ENCODE measurements around the gene NOS1.
"Not testable (repeated sequence)": the region's sequence is repeated elsewhere in the genome, so short reads cannot be mapped to it uniquely, and the experiment has no call there.

NOS1 gene

DNA sequence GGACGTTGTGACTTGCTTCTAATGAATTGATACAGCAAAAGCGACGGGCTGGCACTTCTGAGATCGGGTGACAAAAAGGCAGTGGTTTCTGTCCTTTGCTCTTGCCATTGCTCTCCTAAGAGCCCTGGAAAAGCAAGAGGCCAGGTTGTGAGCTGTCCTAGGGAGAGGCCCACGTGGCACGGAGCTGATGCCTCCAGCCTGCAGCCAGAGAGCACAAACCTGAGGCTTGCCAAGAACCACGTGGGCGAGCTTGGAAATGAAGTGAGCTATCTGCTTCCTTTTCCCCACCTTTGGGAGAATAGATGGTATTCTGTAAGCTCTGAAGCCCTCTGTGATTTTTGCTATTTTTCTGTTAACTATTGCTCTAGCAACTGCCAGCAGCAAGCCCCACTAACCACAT lies 26.4 kb upstream of the NOS1 start:
- WGBS (ENCODE audit: insufficient coverage) = 95% methylated on average over 3 of the region's 8 CpGs
- H3K4me1 ChIP-seq (ENCODE audit: control extremely low read depth in 1 of 4, control insufficient read depth in 4 of 4, insufficient read depth in 4 of 4, low read length in 3 of 4) = no peaks in the 10 kb centered on the region
- CTCF ChIA-PET = no interaction called here
- no peak overlapping the region for H3K4me3 ChIP-seq (ENCODE audit: control insufficient read depth in 1 of 7, extremely low read depth in 1 of 7, insufficient read depth in 4 of 7, low read depth in 2 of 7, low read length in 6 of 7)
- H3K27me3 ChIP-seq (replicated peaks in 2 of 5; ENCODE audit: control insufficient read depth in 4 of 5, insufficient read depth in 5 of 5, low read length in 4 of 5) = peaks cover 0 to 3% (median 2%) of the 10 kb centered on the region in 5 experiments
- no peak overlapping the region for H3K27ac ChIP-seq (ENCODE audit: insufficient read depth in 1 of 2, low read depth in 1 of 2, low read length in 2 of 2, poor library complexity in 1 of 2, severe bottlenecking in 2 of 2)
- no peaks in the 10 kb centered on the region for H3K36me3 ChIP-seq (ENCODE audit: control insufficient read depth in 4 of 4, insufficient read depth in 4 of 4, low read length in 3 of 4)
- no peak for DNase-seq
- H3K9me3 ChIP-seq (ENCODE audit: control extremely low read depth in 1 of 5, control insufficient read depth in 4 of 5, insufficient read depth in 2 of 5, low read depth in 1 of 5, low read length in 4 of 5) = peaks cover 0 to 2% (median 0%) of the 10 kb centered on the region in 5 experiments
- POLR2A ChIA-PET = no interaction called here

DNA sequence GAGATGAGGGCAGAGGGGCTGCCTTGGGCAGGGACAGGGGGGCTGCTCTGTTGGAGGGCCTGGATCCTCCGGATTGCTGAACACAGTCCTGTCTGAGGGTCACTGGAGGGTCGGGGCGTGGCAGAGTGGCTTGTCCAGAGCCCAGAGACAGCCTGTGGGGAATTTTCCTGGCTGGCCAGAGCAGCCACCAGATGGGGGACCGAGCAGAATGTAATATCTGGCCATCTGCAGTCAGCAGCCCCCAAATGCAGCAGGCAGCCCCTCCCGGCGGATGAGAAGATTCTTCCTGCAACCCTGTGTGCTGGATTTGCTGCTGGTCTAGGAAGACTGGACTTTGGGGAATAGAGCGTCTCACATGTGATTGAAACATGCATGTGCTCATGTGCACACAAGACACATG lies 23.3 kb upstream of the NOS1 start:
- ChIA-PET CTCF (no interaction called here), POLR2A (no interaction called here)
- no peak for DNase-seq
- Histone ChIP-seq H3K9me3 (ENCODE audit: control extremely low read depth in 1 of 5, control insufficient read depth in 4 of 5, insufficient read depth in 2 of 5, low read depth in 1 of 5, low read length in 4 of 5) (peaks cover 0 to 3% (median 0%) of the 10 kb centered on the region in 5 experiments), H3K27me3 (replicated peaks in 2 of 5; ENCODE audit: control insufficient read depth in 4 of 5, insufficient read depth in 5 of 5, low read length in 4 of 5) (peaks cover 0 to 2% (median 0%) of the 10 kb centered on the region in 5 experiments), H3K4me3 (ENCODE audit: control insufficient read depth in 1 of 7, extremely low read depth in 1 of 7, insufficient read depth in 4 of 7, low read depth in 2 of 7, low read length in 6 of 7) (no peak overlapping the region), H3K4me1 (ENCODE audit: control extremely low read depth in 1 of 4, control insufficient read depth in 4 of 4, insufficient read depth in 4 of 4, low read length in 3 of 4) (no peaks in the 10 kb centered on the region), H3K27ac (ENCODE audit: insufficient read depth in 1 of 2, low read depth in 1 of 2, low read length in 2 of 2, poor library complexity in 1 of 2, severe bottlenecking in 2 of 2) (no peak overlapping the region), H3K36me3 (ENCODE audit: control insufficient read depth in 4 of 4, insufficient read depth in 4 of 4, low read length in 3 of 4) (no peaks in the 10 kb centered on the region)
- 88% methylated on average over 7 of the region's 7 CpGs for WGBS (ENCODE audit: insufficient coverage)

DNA sequence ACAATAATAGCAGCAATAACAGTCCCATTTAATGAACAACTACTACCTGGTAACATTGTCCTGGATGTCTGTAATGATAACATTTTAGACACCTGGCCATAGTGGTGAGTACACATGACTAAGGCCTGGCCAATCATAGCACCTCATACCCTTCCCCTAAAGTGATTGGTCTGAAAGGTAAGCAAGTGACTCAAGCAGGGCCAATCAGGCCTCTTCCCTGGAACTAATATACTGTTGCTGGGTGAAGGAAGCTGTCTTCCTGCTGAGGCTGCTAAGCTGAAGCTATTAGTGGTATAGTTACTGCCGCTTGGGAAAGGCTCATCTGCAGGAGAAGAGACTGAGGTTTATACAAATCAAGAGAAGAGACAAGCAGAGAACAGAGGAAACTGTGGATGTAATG lies 18.7 kb upstream of the NOS1 start:
- no peak overlapping the region for H3K4me3 ChIP-seq (ENCODE audit: control insufficient read depth in 1 of 7, extremely low read depth in 1 of 7, insufficient read depth in 4 of 7, low read depth in 2 of 7, low read length in 6 of 7)
- 100% methylated on average over 1 of the region's 1 CpG for WGBS (ENCODE audit: insufficient coverage)
- no peak overlapping the region for H3K27ac ChIP-seq (ENCODE audit: insufficient read depth in 1 of 2, low read depth in 1 of 2, low read length in 2 of 2, poor library complexity in 1 of 2, severe bottlenecking in 2 of 2)
- no peaks in the 10 kb centered on the region for H3K36me3 ChIP-seq (ENCODE audit: control insufficient read depth in 4 of 4, insufficient read depth in 4 of 4, low read length in 3 of 4)
- CTCF ChIA-PET = interaction anchor here (3.2 kb wide), 1 partner anchor 12 kb away, joined by 11 read pairs; no protein-coding TSS in a partner anchor
- POLR2A ChIA-PET = no interaction called here
- no peaks in the 10 kb centered on the region for H3K27me3 ChIP-seq (replicated peaks in 2 of 5; ENCODE audit: control insufficient read depth in 4 of 5, insufficient read depth in 5 of 5, low read length in 4 of 5)
- peaks cover 0 to 3% (median 0%) of the 10 kb centered on the region in 5 experiments for H3K9me3 ChIP-seq (ENCODE audit: control extremely low read depth in 1 of 5, control insufficient read depth in 4 of 5, insufficient read depth in 2 of 5, low read depth in 1 of 5, low read length in 4 of 5)
- H3K4me1 ChIP-seq (ENCODE audit: control extremely low read depth in 1 of 4, control insufficient read depth in 4 of 4, insufficient read depth in 4 of 4, low read length in 3 of 4) = no peaks in the 10 kb centered on the region
- no peak for DNase-seq

GRCh38 chr12:117377758-117378157 lies 16.3 kb upstream of the NOS1 start:
- Histone ChIP-seq H3K9me3 (ENCODE audit: control extremely low read depth in 1 of 5, control insufficient read depth in 4 of 5, insufficient read depth in 2 of 5, low read depth in 1 of 5, low read length in 4 of 5) (peaks cover 0 to 3% (median 0%) of the 10 kb centered on the region in 5 experiments), H3K27ac (ENCODE audit: insufficient read depth in 1 of 2, low read depth in 1 of 2, low read length in 2 of 2, poor library complexity in 1 of 2, severe bottlenecking in 2 of 2) (no peak overlapping the region), H3K27me3 (replicated peaks in 2 of 5; ENCODE audit: control insufficient read depth in 4 of 5, insufficient read depth in 5 of 5, low read length in 4 of 5) (no peaks in the 10 kb centered on the region), H3K4me3 (ENCODE audit: control insufficient read depth in 1 of 7, extremely low read depth in 1 of 7, insufficient read depth in 4 of 7, low read depth in 2 of 7, low read length in 6 of 7) (no peak overlapping the region), H3K4me1 (ENCODE audit: control extremely low read depth in 1 of 4, control insufficient read depth in 4 of 4, insufficient read depth in 4 of 4, low read length in 3 of 4) (no peaks in the 10 kb centered on the region), H3K36me3 (ENCODE audit: control insufficient read depth in 4 of 4, insufficient read depth in 4 of 4, low read length in 3 of 4) (no peaks in the 10 kb centered on the region)
- no peak for DNase-seq
- POLR2A ChIA-PET = no interaction called here
- CTCF ChIA-PET = interaction anchor here (0.7 to 3.2 kb wide), 2 partner anchors 9 to 15 kb away, joined by 3 to 11 read pairs; no protein-coding TSS in a partner anchor
- WGBS (ENCODE audit: insufficient coverage) = 80% methylated on average over 1 of the region's 2 CpGs

- ChIA-PET POLR2A (no interaction called here), CTCF (interaction anchor here (1.0 to 1.2 kb wide), 2 partner anchors 218 to 467 kb away, joined by 3 read pairs; no protein-coding TSS in a partner anchor)
- H3K4me1 ChIP-seq (ENCODE audit: control extremely low read depth in 1 of 4, control insufficient read depth in 4 of 4, insufficient read depth in 4 of 4, low read length in 3 of 4) = no peaks in the 10 kb centered on the region
Measured at GRCh38 chr12:117370588-117370987, 9.2 kb upstream of the NOS1 start.

DNA sequence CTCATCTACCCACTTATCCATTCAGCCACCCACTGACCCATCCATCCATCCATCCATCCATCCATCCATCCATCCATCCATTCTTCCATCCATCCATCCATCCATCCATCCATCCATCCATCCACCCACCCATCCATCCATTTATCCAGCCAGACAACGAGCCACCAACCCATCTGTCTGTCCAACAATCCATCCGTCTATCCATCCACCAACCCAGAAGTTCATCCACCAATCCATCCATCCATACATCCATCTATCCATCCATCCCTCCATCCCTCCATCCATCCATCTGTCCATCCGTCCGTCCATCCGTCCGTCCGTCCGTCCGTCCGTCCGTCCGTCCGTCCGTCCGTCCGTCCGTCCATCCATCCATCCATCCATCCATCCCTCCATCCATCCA lies 8.6 kb upstream of the NOS1 start:
- H3K4me3 ChIP-seq (ENCODE audit: control insufficient read depth in 1 of 7, extremely low read depth in 1 of 7, insufficient read depth in 4 of 7, low read depth in 2 of 7, low read length in 6 of 7); POLR2A ChIA-PET; H3K4me1 ChIP-seq (ENCODE audit: control extremely low read depth in 1 of 4, control insufficient read depth in 4 of 4, insufficient read depth in 4 of 4, low read length in 3 of 4); DNase-seq; H3K27ac ChIP-seq (ENCODE audit: insufficient read depth in 1 of 2, low read depth in 1 of 2, low read length in 2 of 2, poor library complexity in 1 of 2, severe bottlenecking in 2 of 2); H3K36me3 ChIP-seq (ENCODE audit: control insufficient read depth in 4 of 4, insufficient read depth in 4 of 4, low read length in 3 of 4); H3K9me3 ChIP-seq (ENCODE audit: control extremely low read depth in 1 of 5, control insufficient read depth in 4 of 5, insufficient read depth in 2 of 5, low read depth in 1 of 5, low read length in 4 of 5): not testable (repeated sequence)
- CTCF ChIA-PET = interaction anchor here (1.1 to 1.2 kb wide), 2 partner anchors 16 to 468 kb away, joined by 3 to 4 read pairs; no protein-coding TSS in a partner anchor
- H3K27me3 ChIP-seq (replicated peaks in 2 of 5; ENCODE audit: control insufficient read depth in 4 of 5, insufficient read depth in 5 of 5, low read length in 4 of 5) = peaks cover 0 to 18% (median 3%) of the 10 kb centered on the region in 5 experiments
- WGBS (ENCODE audit: insufficient coverage) = 100% methylated on average over 2 of the region's 17 CpGs

More at GRCh38 chr12:117370588-117370987, 9.2 kb upstream of the NOS1 start:
- WGBS (ENCODE audit: insufficient coverage) = 100% methylated on average over 1 of the region's 3 CpGs
- H3K4me3 ChIP-seq (ENCODE audit: control insufficient read depth in 1 of 7, extremely low read depth in 1 of 7, insufficient read depth in 4 of 7, low read depth in 2 of 7, low read length in 6 of 7) = no peak overlapping the region
- H3K9me3 ChIP-seq (ENCODE audit: control extremely low read depth in 1 of 5, control insufficient read depth in 4 of 5, insufficient read depth in 2 of 5, low read depth in 1 of 5, low read length in 4 of 5) = peaks cover 0 to 5% (median 0%) of the 10 kb centered on the region in 5 experiments
- no peaks in the 10 kb centered on the region for H3K36me3 ChIP-seq (ENCODE audit: control insufficient read depth in 4 of 4, insufficient read depth in 4 of 4, low read length in 3 of 4)
- DNase-seq = no peak
- H3K27me3 ChIP-seq (replicated peaks in 2 of 5; ENCODE audit: control insufficient read depth in 4 of 5, insufficient read depth in 5 of 5, low read length in 4 of 5) = peaks cover 0 to 12% (median 2%) of the 10 kb centered on the region in 5 experiments
- H3K27ac ChIP-seq (ENCODE audit: insufficient read depth in 1 of 2, low read depth in 1 of 2, low read length in 2 of 2, poor library complexity in 1 of 2, severe bottlenecking in 2 of 2) = no peak overlapping the region

GRCh38 chr12:117367006-117367638 lies 5.7 kb upstream of the NOS1 start:
- Histone ChIP-seq H3K36me3 (ENCODE audit: control insufficient read depth in 4 of 4, insufficient read depth in 4 of 4, low read length in 3 of 4) (no peaks in the 10 kb centered on the region), H3K4me1 (ENCODE audit: control extremely low read depth in 1 of 4, control insufficient read depth in 4 of 4, insufficient read depth in 4 of 4, low read length in 3 of 4) (no peaks in the 10 kb centered on the region), H3K27ac (ENCODE audit: insufficient read depth in 1 of 2, low read depth in 1 of 2, low read length in 2 of 2, poor library complexity in 1 of 2, severe bottlenecking in 2 of 2) (no peak overlapping the region), H3K27me3 (replicated peaks in 2 of 5; ENCODE audit: control insufficient read depth in 4 of 5, insufficient read depth in 5 of 5, low read length in 4 of 5) (peaks cover 0 to 47% (median 17%) of the 10 kb centered on the region in 5 experiments), H3K4me3 (ENCODE audit: control insufficient read depth in 1 of 7, extremely low read depth in 1 of 7, insufficient read depth in 4 of 7, low read depth in 2 of 7, low read length in 6 of 7) (no peak overlapping the region), H3K9me3 (ENCODE audit: control extremely low read depth in 1 of 5, control insufficient read depth in 4 of 5, insufficient read depth in 2 of 5, low read depth in 1 of 5, low read length in 4 of 5) (peaks cover 0 to 5% (median 0%) of the 10 kb centered on the region in 5 experiments)
- CTCF ChIA-PET = interaction anchor here (0.7 to 3.3 kb wide), 8 partner anchors 14 to 470 kb away, joined by 3 to 20 read pairs (median 4); no protein-coding TSS in a partner anchor
- WGBS (ENCODE audit: insufficient coverage) = 12% methylated on average over 10 of the region's 12 CpGs
- POLR2A ChIA-PET = no interaction called here
- DNase-seq = peak; percentile 44 to 66 (median 50)

Data from common myeloid progenitor, CD34-positive (primary cell).